ENCODE results near the gene CCNDBP1. TPM values are rescaled to one million over a fixed set of nuclear protein-coding genes. Genes with fewer than 3 reads are reported as not detected.

CCNDBP1 gene
- total and polyA plus RNA-seq, 2 experiments from 2014 or later: 87.9 to 100 TPM

GRCh38 chr15:43235536-43235935 is 50.3 kb downstream of the CCNDBP1 start:
- in situ Hi-C loops (cut with MboI): no loop called here
- no peak overlapping the region for H3K4me3 ChIP-seq
- TF ChIP-seq EZH2phosphoT487 (IDR thresholded peaks at IDR 0.05; ENCODE audit: insufficient read depth, low read depth): no peak
- TF ChIP-seq EZH2 (IDR thresholded peaks at IDR 0.05; ENCODE audit: insufficient read depth, poor library complexity, severe bottlenecking): no peak
- H2AFZ ChIP-seq: no peak overlapping the region
- H3K36me3 ChIP-seq (ENCODE audit: low read depth): no peaks in the 10 kb centered on the region
- no peak overlapping the region for H3K27ac ChIP-seq
- peaks cover 4% of the 10 kb centered on the region; the same call in 1 of the 2 replicates for H3K4me1 ChIP-seq (ENCODE audit: insufficient read depth)
- H3K4me2 ChIP-seq (ENCODE audit: unreplicated experiment): no peak overlapping the region
- H3F3A ChIP-seq (ENCODE audit: insufficient read depth): no peaks in the 10 kb centered on the region
- no peaks in the 10 kb centered on the region for H3K79me2 ChIP-seq (ENCODE audit: insufficient read depth)
- DNase-seq: no peak
- WGBS, 2 experiments (ENCODE audit: low coverage in 1 of 2, low lambda C conversion rate in 2 of 2, missing lambda C conversion rate in 2 of 2): 68 to 71% methylated on average over 6 of the region's 6 CpGs
- H3K9me3 ChIP-seq (ENCODE audit: low read depth): no peaks in the 10 kb centered on the region
- no peaks in the 10 kb centered on the region for H4K20me1 ChIP-seq (ENCODE audit: insufficient read depth)
- H3K27me3 ChIP-seq (replicated peaks; ENCODE audit: insufficient read depth): peaks cover 36% of the 10 kb centered on the region
- H3K9me2 ChIP-seq (ENCODE audit: insufficient read depth): no peaks in the 10 kb centered on the region
- H3K9ac ChIP-seq: no peak overlapping the region

DNA sequence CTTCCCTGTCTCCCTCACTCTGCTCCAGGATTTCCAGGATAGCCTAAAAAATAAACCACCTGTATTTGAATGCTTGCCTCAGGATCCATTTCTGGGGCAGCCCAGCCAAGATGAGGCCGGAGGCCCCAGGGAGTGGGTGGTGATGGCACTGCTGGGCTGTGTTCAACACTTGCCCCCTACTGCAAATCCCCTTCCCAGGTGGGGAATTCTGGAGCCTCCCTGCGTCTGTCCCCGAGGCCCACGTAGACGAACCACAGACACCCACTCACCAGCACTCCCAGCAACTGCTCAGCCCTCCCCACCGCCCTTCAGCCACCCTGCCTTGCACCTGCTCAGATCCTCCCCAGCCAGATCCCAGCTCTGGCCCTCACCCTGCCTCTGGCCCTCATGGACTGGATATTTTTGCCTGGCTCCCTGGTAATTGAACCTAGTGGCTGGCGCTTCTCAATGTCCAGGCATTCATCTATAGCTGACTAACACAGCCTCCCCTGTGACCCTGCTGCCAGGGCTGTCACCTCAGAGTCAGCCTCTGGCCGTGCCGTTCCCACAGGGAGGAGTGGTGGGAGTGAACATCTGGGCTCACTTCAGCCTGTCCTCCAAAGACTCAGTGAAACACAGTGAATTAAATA is 52.8 kb downstream of the CCNDBP1 start:
- no peak for DNase-seq
- in situ Hi-C loops (cut with MboI): no loop called here
- H3K27me3 ChIP-seq (replicated peaks; ENCODE audit: insufficient read depth): peaks cover 45% of the 10 kb centered on the region

GRCh38 chr15:43238671-43239131 is 53.5 kb downstream of the CCNDBP1 start:
- Histone ChIP-seq H3K9me3 (ENCODE audit: low read depth) (no peaks in the 10 kb centered on the region), H3K4me3 (no peak overlapping the region), H3K36me3 (ENCODE audit: low read depth) (no peaks in the 10 kb centered on the region), H3K4me2 (ENCODE audit: unreplicated experiment) (no peak overlapping the region), H2AFZ (no peak overlapping the region), H3F3A (ENCODE audit: insufficient read depth) (peaks cover 3% of the 10 kb centered on the region; the same call in 1 of the 2 replicates), H3K9me2 (ENCODE audit: insufficient read depth) (no peaks in the 10 kb centered on the region), H3K79me2 (ENCODE audit: insufficient read depth) (no peaks in the 10 kb centered on the region), H3K4me1 (ENCODE audit: insufficient read depth) (peaks cover 9% of the 10 kb centered on the region), H3K9ac (no peak overlapping the region), H4K20me1 (ENCODE audit: insufficient read depth) (no peaks in the 10 kb centered on the region), H3K27me3 (replicated peaks; ENCODE audit: insufficient read depth) (peaks cover 52% of the 10 kb centered on the region), H3K27ac (no peak overlapping the region)
- in situ Hi-C loops (cut with MboI): no loop called here
- no peak for TF ChIP-seq EZH2phosphoT487 (IDR thresholded peaks at IDR 0.05; ENCODE audit: insufficient read depth, low read depth)
- no peak for TF ChIP-seq EZH2 (IDR thresholded peaks at IDR 0.05; ENCODE audit: insufficient read depth, poor library complexity, severe bottlenecking)
- DNase-seq: no peak
- 40 to 50% methylated on average over 10 of the region's 10 CpGs for WGBS, 2 experiments (ENCODE audit: low coverage in 1 of 2, low lambda C conversion rate in 2 of 2, missing lambda C conversion rate in 2 of 2)

More for the DNA sequence above, 52.8 kb downstream of the CCNDBP1 start:
- H3F3A ChIP-seq (ENCODE audit: insufficient read depth): peaks cover 3% of the 10 kb centered on the region; the same call in 1 of the 2 replicates
- no peak overlapping the region for H3K27ac ChIP-seq
- H3K79me2 ChIP-seq (ENCODE audit: insufficient read depth): no peaks in the 10 kb centered on the region
- no peaks in the 10 kb centered on the region for H3K36me3 ChIP-seq (ENCODE audit: low read depth)
- H3K9ac ChIP-seq: no peak overlapping the region
- no peak overlapping the region for H2AFZ ChIP-seq
- H3K4me3 ChIP-seq: no peak overlapping the region
- H3K4me1 ChIP-seq (ENCODE audit: insufficient read depth): peaks cover 9% of the 10 kb centered on the region
- no peaks in the 10 kb centered on the region for H3K9me2 ChIP-seq (ENCODE audit: insufficient read depth)
- no peaks in the 10 kb centered on the region for H4K20me1 ChIP-seq (ENCODE audit: insufficient read depth)
- WGBS, 2 experiments (ENCODE audit: low coverage in 1 of 2, low lambda C conversion rate in 2 of 2, missing lambda C conversion rate in 2 of 2): 53 to 55% methylated on average over 8 to 9 of the region's 9 CpGs
- H3K4me2 ChIP-seq (ENCODE audit: unreplicated experiment): no peak overlapping the region
- no peaks in the 10 kb centered on the region for H3K9me3 ChIP-seq (ENCODE audit: low read depth)
- TF ChIP-seq EZH2phosphoT487 (IDR thresholded peaks at IDR 0.05; ENCODE audit: insufficient read depth, low read depth): no peak
- no peak for TF ChIP-seq EZH2 (IDR thresholded peaks at IDR 0.05; ENCODE audit: insufficient read depth, poor library complexity, severe bottlenecking)

DNA sequence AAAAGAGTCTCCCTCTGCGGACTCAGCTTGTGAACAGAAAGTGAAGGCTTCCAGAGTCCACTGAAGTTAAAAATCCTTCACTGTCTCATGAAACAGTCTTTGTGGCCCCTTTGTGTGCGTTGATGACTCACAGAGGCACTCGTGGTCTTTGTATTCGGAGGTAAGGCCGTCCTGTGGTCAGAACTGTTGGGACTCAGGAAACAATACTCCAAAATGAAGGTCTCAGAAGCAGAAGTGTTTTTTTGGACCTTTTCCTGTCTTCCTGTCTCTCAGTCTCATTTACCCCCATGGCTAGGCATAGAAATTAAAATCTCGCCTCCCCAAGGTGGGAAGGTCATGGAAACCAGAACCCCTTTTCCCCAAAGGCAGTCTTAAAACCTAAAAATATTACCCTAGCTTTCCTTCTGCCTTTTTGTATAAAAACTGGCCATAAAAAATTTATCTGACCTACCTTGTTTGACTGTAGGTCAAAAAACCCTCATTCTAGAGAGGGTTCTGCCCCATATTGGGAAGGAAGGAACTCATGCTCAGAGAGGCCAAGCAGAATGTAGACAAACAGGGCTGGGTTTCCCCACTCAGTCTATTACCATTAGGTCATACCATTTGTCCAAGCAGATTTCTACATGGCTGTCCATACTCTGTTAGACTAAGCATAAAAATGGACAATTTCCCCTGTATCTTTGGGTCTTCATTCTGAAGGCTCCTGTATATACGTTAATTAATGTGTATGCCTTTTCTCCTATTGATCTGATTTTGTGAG is 54.7 kb downstream of the CCNDBP1 start:
- 67 to 74% methylated on average over 7 of the region's 7 CpGs for WGBS, 2 experiments (ENCODE audit: low coverage in 1 of 2, low lambda C conversion rate in 2 of 2, missing lambda C conversion rate in 2 of 2)
- H3K79me2 ChIP-seq (ENCODE audit: insufficient read depth): no peaks in the 10 kb centered on the region
- no peaks in the 10 kb centered on the region for H3K36me3 ChIP-seq (ENCODE audit: low read depth)
- peaks cover 9% of the 10 kb centered on the region for H3K4me1 ChIP-seq (ENCODE audit: insufficient read depth)
- H3K27ac ChIP-seq: no peak overlapping the region
- H2AFZ ChIP-seq: no peak overlapping the region
- no peak for DNase-seq
- no peaks in the 10 kb centered on the region for H3K9me2 ChIP-seq (ENCODE audit: insufficient read depth)
- H3F3A ChIP-seq (ENCODE audit: insufficient read depth): peaks cover 3% of the 10 kb centered on the region; the same call in 1 of the 2 replicates
- H3K27me3 ChIP-seq (replicated peaks; ENCODE audit: insufficient read depth): peaks cover 55% of the 10 kb centered on the region
- in situ Hi-C loops (cut with MboI): no loop called here
- H3K4me2 ChIP-seq (ENCODE audit: unreplicated experiment): no peak overlapping the region
- no peaks in the 10 kb centered on the region for H4K20me1 ChIP-seq (ENCODE audit: insufficient read depth)
- no peak overlapping the region for H3K9ac ChIP-seq
- TF ChIP-seq EZH2phosphoT487 (IDR thresholded peaks at IDR 0.05; ENCODE audit: insufficient read depth, low read depth) (no peak), EZH2 (IDR thresholded peaks at IDR 0.05; ENCODE audit: insufficient read depth, poor library complexity, severe bottlenecking) (no peak)
- H3K4me3 ChIP-seq: no peak overlapping the region
- no peaks in the 10 kb centered on the region for H3K9me3 ChIP-seq (ENCODE audit: low read depth)
